Adrenal gland (tissue), 12 donors: Measurements from ENCODE around the gene ERI3. TPM values are rescaled to one million over a fixed set of nuclear protein-coding genes. Genes with fewer than 3 reads are reported as not detected.

Experiments
- DNase-seq, 7 donors: peaks; one replicate each; pipeline ENCODE4 v3.0.0-alpha.2; 2019 to 2020
- H3K27ac ChIP-seq, 5 donors: fragments of 200-600 bp; sonication (generic) in 4 of 5; 1 replicate in 3 of 5; 2 replicates in 2 of 5; pipeline versions ENCODE4 v1.5.1 to v1.8.0; 2016 to 2020; ENCODE audit warnings: mild to moderate bottlenecking in 1 of 5
- H3K27me3 ChIP-seq: fragments of 200-600 bp; 2 replicates; pipeline ENCODE4 v1.8.0; 2021
- H3K36me3 ChIP-seq, 2 donors: fragments of 200-600 bp; replicated peaks in 1 of 2; 1 replicate in 1 of 2; 2 replicates in 1 of 2; pipeline versions ENCODE4 v1.5.1 to v1.8.0; 2018 to 2022
- H3K4me1 ChIP-seq, 2 donors: fragments of 200-600 bp; replicated peaks in 1 of 2; 1 replicate in 1 of 2; 2 replicates in 1 of 2; pipeline versions ENCODE4 v1.5.1 to v1.8.0; 2018 to 2021
- H3K4me3 ChIP-seq, 4 donors: fragments of 200-600 bp; sonication (generic) in 3 of 4; one replicate each; pipeline ENCODE4 v1.5.1; 2016 to 2018
- H3K9me3 ChIP-seq, 3 donors: fragments of 200-600 bp; sonication (generic) in 1 of 3; replicated peaks in 1 of 3; 1 replicate in 2 of 3; 2 replicates in 1 of 3; pipeline versions ENCODE4 v1.5.1 to v1.8.0; 2016 to 2021
- POLR2A ChIP-seq, 2 donors: fragments of 450-650 bp; IDR thresholded peaks; one replicate each; pipeline ENCODE4 v1.6.1; 2017; ENCODE audit warnings: antibody characterized with exemption in 2 of 2, mild to moderate bottlenecking in 2 of 2, moderate library complexity in 1 of 2
- WGBS, 4 donors: extraction: QIAGEN DNeasy Blood & Tissue Kit in 2 of 4; methylation state at CpG; one replicate each; pipeline versions ENCODE4 v1.1.5 to v1.1.7; 2013 to 2017; 5-methylcytosine and 5-hydroxymethylcytosine counted together
- intact Hi-C, 2 donors: fragments of 100-400 bp; cut with DNase I; formaldehyde crosslinking; loops; one replicate each; pipeline versions ENCODE4 v1.14.1 to v1.15.0; 2022 to 2023
- polyA plus RNA-seq, 3 donors: library from polyadenylated mRNA; stranded (reverse); fragments of 200-250 nt in 2 of 3; fragments of 350-450 nt in 1 of 3; fragmentation: Illumina TruSeq in 1 of 3; extraction: RNeasy Lipid Tissue Mini Kit (QIAGEN cat#74804) in 1 of 3; gene quantifications; one replicate each; pipeline ENCODE4 v1.2.3, GENCODE V29; 2013 to 2014
- total RNA-seq, 9 donors: library from RNA; depleted of rRNA in 4 of 9; stranded (reverse); fragments of >200 nt in 4 of 9; fragments of 120-200 nt in 1 of 9; fragmentation: NEBNext Ultra II Directional in 1 of 9; extraction: Animal tissue kit (Norgen Biotek cat#: 25700) in 1 of 9; gene quantifications; one replicate each; pipeline versions ENCODE4 v1.1.0 to v1.2.4, GENCODE V29; 2013 to 2023
- TF ChIP-seq, protein P1 (sequence below), 6 experiments: fragments of 450-650 bp in 4 of 6; fragments of 200-600 bp in 2 of 6; sonication (generic) in 1 of 6; IDR thresholded peaks; 1 replicate in 5 of 6; 2 replicates in 1 of 6; pipeline versions ENCODE4 v1.5.1 to v1.8.0; 2016 to 2021; ENCODE audit warnings: antibody characterized with exemption in 6 of 6, mild to moderate bottlenecking in 2 of 6, moderate library complexity in 1 of 6
- donor health status: healthy with polysubstance abuse.
- donor health status: Bipolar disorder and iron deficiency.
- donor health status: DM: yes; HTN: yes; CAD: no.
- donor health status: DM: no; HTN: no; CAD: no.
- donor health status: DM: no; HTN: no; CAD: no.
- donor health status: DM: yes; HTN: yes; CAD: no.

Gene ERI3
- total and polyA plus RNA-seq, 12 donors: 33.8 to 68.4 (median 46.7) TPM

DNA sequence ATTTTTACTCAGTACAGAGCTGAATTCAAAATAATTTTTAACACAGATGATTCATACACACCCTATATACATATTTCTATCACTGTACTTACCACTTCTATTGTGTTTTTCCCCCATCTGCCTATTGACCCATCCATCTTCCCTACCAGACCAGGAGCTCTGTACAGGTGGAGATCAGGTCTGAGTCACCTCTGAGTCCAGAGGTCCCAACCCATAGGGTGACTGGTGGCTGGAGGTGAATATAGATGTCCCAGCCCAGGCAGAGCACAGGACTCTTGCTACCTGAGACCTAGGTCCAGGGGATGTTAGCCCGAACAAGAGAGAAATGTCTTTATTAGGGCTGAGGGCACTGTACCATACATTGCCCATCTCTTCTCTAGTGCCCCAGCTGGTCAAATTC, 87.0 kb downstream of the ERI3 start:
- no peak for DNase-seq
- peaks cover 0 to 14% of the 10 kb centered on the region in 2 donors for H3K4me1 ChIP-seq
- WGBS, 4 donors: 95 to 100% (median 100%) methylated on average over 1 of the region's 1 CpG
- no peaks in the 10 kb centered on the region for H3K9me3 ChIP-seq
- no peaks in the 10 kb centered on the region for H3K36me3 ChIP-seq
- no peaks in the 10 kb centered on the region for H3K27me3 ChIP-seq
- TF ChIP-seq, protein P1, sequence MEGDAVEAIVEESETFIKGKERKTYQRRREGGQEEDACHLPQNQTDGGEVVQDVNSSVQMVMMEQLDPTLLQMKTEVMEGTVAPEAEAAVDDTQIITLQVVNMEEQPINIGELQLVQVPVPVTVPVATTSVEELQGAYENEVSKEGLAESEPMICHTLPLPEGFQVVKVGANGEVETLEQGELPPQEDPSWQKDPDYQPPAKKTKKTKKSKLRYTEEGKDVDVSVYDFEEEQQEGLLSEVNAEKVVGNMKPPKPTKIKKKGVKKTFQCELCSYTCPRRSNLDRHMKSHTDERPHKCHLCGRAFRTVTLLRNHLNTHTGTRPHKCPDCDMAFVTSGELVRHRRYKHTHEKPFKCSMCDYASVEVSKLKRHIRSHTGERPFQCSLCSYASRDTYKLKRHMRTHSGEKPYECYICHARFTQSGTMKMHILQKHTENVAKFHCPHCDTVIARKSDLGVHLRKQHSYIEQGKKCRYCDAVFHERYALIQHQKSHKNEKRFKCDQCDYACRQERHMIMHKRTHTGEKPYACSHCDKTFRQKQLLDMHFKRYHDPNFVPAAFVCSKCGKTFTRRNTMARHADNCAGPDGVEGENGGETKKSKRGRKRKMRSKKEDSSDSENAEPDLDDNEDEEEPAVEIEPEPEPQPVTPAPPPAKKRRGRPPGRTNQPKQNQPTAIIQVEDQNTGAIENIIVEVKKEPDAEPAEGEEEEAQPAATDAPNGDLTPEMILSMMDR (IDR thresholded peaks at IDR 0.05): no peak
- no peak for TF ChIP-seq POLR2A (IDR thresholded peaks at IDR 0.05)
- intact Hi-C loops: no loop called here
- no peak overlapping the region for H3K4me3 ChIP-seq
- no peak overlapping the region for H3K27ac ChIP-seq

DNA sequence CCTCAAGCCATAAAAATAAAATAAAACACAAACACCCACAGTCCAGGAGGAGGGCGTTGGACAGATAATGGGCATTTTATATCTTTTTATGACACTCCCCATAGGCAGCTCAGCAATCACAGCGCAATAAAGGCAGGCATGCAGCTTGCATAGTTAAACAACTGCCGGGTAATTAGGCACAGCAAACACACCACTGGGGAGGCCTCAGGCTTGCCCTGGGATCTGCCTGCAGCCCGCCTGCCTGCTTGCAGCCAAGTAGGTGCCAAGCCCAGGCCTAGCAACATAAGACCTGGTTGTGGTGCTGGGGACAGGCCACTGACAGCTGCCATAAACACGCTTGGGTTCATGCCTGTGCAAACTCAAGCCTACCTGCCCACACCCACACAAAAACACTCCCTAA, 87.6 kb downstream of the ERI3 start:
- no peak overlapping the region for H3K27ac ChIP-seq

DNA sequence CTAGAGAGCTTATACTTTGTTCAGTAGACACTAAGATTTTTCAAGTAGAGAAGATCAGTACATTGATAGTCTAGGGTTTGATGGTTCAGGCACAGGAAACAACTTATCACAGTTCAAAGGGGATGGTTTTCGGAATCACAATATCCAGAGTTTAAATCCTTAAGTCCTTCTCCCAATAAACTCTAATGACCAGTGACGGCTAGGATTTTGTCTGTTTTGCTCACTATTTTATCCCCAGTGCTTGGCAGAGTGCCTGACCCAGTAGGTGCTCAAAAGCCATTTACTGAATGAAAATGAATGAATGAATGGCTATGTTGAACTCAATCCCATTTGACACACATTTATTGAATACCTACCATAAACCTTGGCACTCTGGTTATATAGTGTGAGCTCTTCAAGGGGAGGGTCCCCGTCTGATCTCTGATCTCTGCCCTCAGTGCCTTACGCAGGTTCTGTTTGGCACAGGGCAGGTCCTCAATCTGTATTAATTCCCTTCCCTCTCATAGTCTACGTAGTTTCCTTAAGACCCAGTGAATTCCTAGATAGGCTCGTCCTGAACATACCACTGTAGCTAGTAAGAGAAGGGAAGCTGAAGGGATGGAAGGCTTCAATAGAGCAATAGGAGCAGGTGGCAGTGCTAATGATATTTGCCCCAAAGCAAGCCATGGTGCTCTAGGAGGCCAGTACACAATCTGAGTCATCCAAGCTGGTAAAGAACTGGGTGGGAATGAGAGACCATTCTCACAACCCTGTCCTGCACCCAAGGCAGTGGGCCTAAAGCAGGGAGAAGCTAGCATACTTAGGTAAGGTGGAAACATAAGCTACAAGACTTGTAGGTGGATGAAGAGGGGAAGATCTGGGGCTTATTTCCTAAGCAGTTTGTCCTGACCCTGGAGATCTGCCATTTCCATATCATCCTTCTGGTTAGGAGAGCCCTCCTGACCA, 88.4 kb downstream of the ERI3 start:
- intact Hi-C loops: no loop called here
- H3K9me3 ChIP-seq: no peaks in the 10 kb centered on the region
- no peak for DNase-seq
- no peaks in the 10 kb centered on the region for H3K36me3 ChIP-seq
- no peaks in the 10 kb centered on the region for H3K27me3 ChIP-seq
- peaks cover 0 to 14% of the 10 kb centered on the region in 2 donors for H3K4me1 ChIP-seq
- TF ChIP-seq, protein P1 (IDR thresholded peaks at IDR 0.05): no peak
- TF ChIP-seq POLR2A (IDR thresholded peaks at IDR 0.05): no peak
- no peak overlapping the region for H3K4me3 ChIP-seq
- no peak overlapping the region for H3K27ac ChIP-seq
- 97 to 99% (median 97%) methylated on average over 6 of the region's 6 CpGs for WGBS, 4 donors

More for the DNA sequence above, 87.6 kb downstream of the ERI3 start:
- Histone ChIP-seq H3K36me3 (no peaks in the 10 kb centered on the region), H3K9me3 (no peaks in the 10 kb centered on the region), H3K4me1 (peaks cover 0 to 14% of the 10 kb centered on the region in 2 donors), H3K27me3 (no peaks in the 10 kb centered on the region), H3K4me3 (no peak overlapping the region)
- no peak for DNase-seq
- 94 to 100% (median 97%) methylated on average over 4 to 5 of the region's 5 CpGs for WGBS, 4 donors
- TF ChIP-seq, protein P1 (IDR thresholded peaks at IDR 0.05): no peak
- TF ChIP-seq POLR2A (IDR thresholded peaks at IDR 0.05): no peak
- intact Hi-C loops: no loop called here

DNA sequence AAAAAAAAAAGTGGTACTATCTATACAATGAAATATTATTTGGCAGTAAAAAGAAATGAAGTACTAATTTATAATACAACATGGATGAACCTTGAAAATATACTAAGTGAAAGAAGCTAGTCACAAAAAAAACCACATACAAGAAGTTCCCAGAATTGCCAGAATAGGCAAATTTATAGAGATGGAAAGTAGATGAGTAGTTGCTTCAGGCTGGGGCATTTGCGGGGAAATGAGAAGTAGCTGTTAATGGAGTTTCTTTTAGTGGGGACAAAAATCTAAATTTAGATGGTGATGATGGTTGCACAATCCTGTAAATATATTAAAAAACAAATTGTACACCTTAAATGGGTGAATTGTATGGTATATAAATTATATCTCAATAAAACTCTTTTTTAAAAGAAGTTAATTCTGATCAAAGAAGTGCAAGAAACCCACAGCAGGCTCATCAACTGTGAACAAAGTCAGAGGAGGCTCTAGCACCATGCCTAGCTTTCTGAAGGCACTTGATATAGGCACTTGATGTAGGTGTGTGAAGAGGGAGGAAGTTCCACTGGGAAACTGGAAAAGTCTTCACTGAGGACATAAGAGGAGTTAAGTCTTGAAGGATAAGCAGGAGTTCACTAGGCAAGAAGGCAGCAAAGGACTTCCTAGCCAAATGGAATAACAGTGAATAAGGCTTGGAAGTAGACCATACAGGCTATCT, 89.2 kb downstream of the ERI3 start:
- 71 to 76% (median 75%) methylated on average over 1 of the region's 1 CpG for WGBS, 4 donors
- DNase-seq: no peak
- H3K4me1 ChIP-seq: peaks cover 0 to 14% of the 10 kb centered on the region in 2 donors
- no peaks in the 10 kb centered on the region for H3K27me3 ChIP-seq
- H3K27ac ChIP-seq: no peak overlapping the region
- TF ChIP-seq, protein P1 (IDR thresholded peaks at IDR 0.05): no peak
- TF ChIP-seq POLR2A (IDR thresholded peaks at IDR 0.05): no peak
- no peaks in the 10 kb centered on the region for H3K36me3 ChIP-seq
- intact Hi-C loops: no loop called here
- no peaks in the 10 kb centered on the region for H3K9me3 ChIP-seq
- no peak overlapping the region for H3K4me3 ChIP-seq
